ENCODE results near the gene SLC44A4.
A peak's percentile ranks its signal among the peaks of the same experiment; 100 is the strongest.

SLC44A4 gene

GRCh38 chr6:31897612-31898382 lies 19.0 kb upstream of the SLC44A4 start, which contains the start of gene EHMT2 (continued):
- no peak for TF ChIP-seq PRDM6 (tag by site-specific recombination; IDR thresholded peaks at IDR 0.05)
- TF ChIP-seq BCL11B (tag by site-specific recombination; IDR thresholded peaks at IDR 0.05; ENCODE audit: low read depth) = no peak
- no peak for TF ChIP-seq ZBTB6 (tag by site-specific recombination; IDR thresholded peaks at IDR 0.05)
- TF ChIP-seq ZNF366 (tag by site-specific recombination; conservative IDR thresholded peaks at IDR 0.05) = peak; percentile 43
- TF ChIP-seq ZNF639 (tag by site-specific recombination; IDR thresholded peaks at IDR 0.05) = 0 out of 2 replicates have a peak, but pooled peaks have one; percentile 10
- TF ChIP-seq ZBTB49 (tag by site-specific recombination; IDR thresholded peaks at IDR 0.05; ENCODE audit: low read depth) = no peak
- 0 out of 2 replicates have a peak, but pooled peaks have one; percentile 58 for TF ChIP-seq ZFP69B (tag by site-specific recombination; IDR thresholded peaks at IDR 0.05)
- TF ChIP-seq ZNF18 (tag by site-specific recombination; IDR thresholded peaks at IDR 0.05) = no peak
- TF ChIP-seq ZNF501 (tag by site-specific recombination; IDR thresholded peaks at IDR 0.05) = peak; percentile 40; the same call in 1 of the 2 replicates
- peak; percentile 33 for TF ChIP-seq ZNF600 (tag by site-specific recombination; IDR thresholded peaks at IDR 0.05)
- no peak for TF ChIP-seq ZNF776 (tag by site-specific recombination; IDR thresholded peaks at IDR 0.05; ENCODE audit: borderline replicate concordance)
- TF ChIP-seq ZNF449 (tag by site-specific recombination; IDR thresholded peaks at IDR 0.05) = peak; percentile 97
- TF ChIP-seq ZNF621 (tag by site-specific recombination; IDR thresholded peaks at IDR 0.05) = no peak
- no peak for TF ChIP-seq SP2 (tag by site-specific recombination; IDR thresholded peaks at IDR 0.05)
- no peak for TF ChIP-seq ZNF274 (IDR thresholded peaks at IDR 0.05; ENCODE audit: low read length)
- TF ChIP-seq ZNF274 (tag by site-specific recombination; IDR thresholded peaks at IDR 0.05; ENCODE audit: borderline replicate concordance) = no peak
